ENCODE results near the gene OPTC.
"Not testable (repeated sequence)": the region's sequence is repeated elsewhere in the genome, so short reads cannot be mapped to it uniquely, and the experiment has no call there.

OPTC gene

GRCh38 chr1:203447151-203447550 is 46.8 kb upstream of the OPTC start (continued):
- no peak for TF ChIP-seq TCF4 (CRISPR knock-in tag; IDR thresholded peaks at IDR 0.05; ENCODE audit: borderline replicate concordance)
- TF ChIP-seq ZFP3 (CRISPR knock-in tag; IDR thresholded peaks at IDR 0.05): no peak
- no peak for TF ChIP-seq ZNF70 (CRISPR knock-in tag; IDR thresholded peaks at IDR 0.05)
- no peak for TF ChIP-seq RARB (CRISPR knock-in tag; IDR thresholded peaks at IDR 0.05)
- TF ChIP-seq GLIS3 (CRISPR knock-in tag; IDR thresholded peaks at IDR 0.05): no peak
- no peak for TF ChIP-seq ZFP30 (CRISPR knock-in tag; IDR thresholded peaks at IDR 0.05)
- no peak for TF ChIP-seq ZC3H10 (CRISPR knock-in tag; IDR thresholded peaks at IDR 0.05)
- no peak for TF ChIP-seq OSR1 (CRISPR knock-in tag; IDR thresholded peaks at IDR 0.05)
- no peak for TF ChIP-seq ZNF8 (CRISPR knock-in tag; IDR thresholded peaks at IDR 0.05)

GRCh38 chr1:203447598-203447997 is 46.4 kb upstream of the OPTC start:
- ATAC-seq: not testable (repeated sequence)

GRCh38 chr1:203448521-203449061 is 45.4 kb upstream of the OPTC start:
- TF ChIP-seq ZNF8 (CRISPR knock-in tag; IDR thresholded peaks at IDR 0.05): no peak
- no peak for TF ChIP-seq ISL1 (CRISPR knock-in tag; IDR thresholded peaks at IDR 0.05)
- TF ChIP-seq TCF4 (CRISPR knock-in tag; IDR thresholded peaks at IDR 0.05; ENCODE audit: borderline replicate concordance): no peak
- no peak for TF ChIP-seq CSRNP3 (CRISPR knock-in tag; IDR thresholded peaks at IDR 0.05)
- TF ChIP-seq PATZ1 (CRISPR knock-in tag; IDR thresholded peaks at IDR 0.05; ENCODE audit: borderline replicate concordance): no peak
- no peak for TF ChIP-seq CREB5 (CRISPR knock-in tag; IDR thresholded peaks at IDR 0.05; ENCODE audit: low read depth)
- TF ChIP-seq PPARA (CRISPR knock-in tag; IDR thresholded peaks at IDR 0.05; ENCODE audit: borderline replicate concordance): no peak
- no peak for TF ChIP-seq SNAI2 (CRISPR knock-in tag; IDR thresholded peaks at IDR 0.05)
- TF ChIP-seq ZFP3 (CRISPR knock-in tag; IDR thresholded peaks at IDR 0.05): no peak
- TF ChIP-seq POU6F1 (CRISPR knock-in tag; IDR thresholded peaks at IDR 0.05; ENCODE audit: borderline replicate concordance, low read depth): no peak

GRCh38 chr1:203450001-203450400 is 44.0 kb upstream of the OPTC start:
- TF ChIP-seq CSRNP3 (CRISPR knock-in tag; IDR thresholded peaks at IDR 0.05) (no peak), ZNF8 (CRISPR knock-in tag; IDR thresholded peaks at IDR 0.05) (no peak), TCF4 (CRISPR knock-in tag; IDR thresholded peaks at IDR 0.05; ENCODE audit: borderline replicate concordance) (no peak), ISL1 (CRISPR knock-in tag; IDR thresholded peaks at IDR 0.05) (no peak), POU6F1 (CRISPR knock-in tag; IDR thresholded peaks at IDR 0.05; ENCODE audit: borderline replicate concordance, low read depth) (no peak), GLIS3 (CRISPR knock-in tag; IDR thresholded peaks at IDR 0.05) (no peak), SNAI2 (CRISPR knock-in tag; IDR thresholded peaks at IDR 0.05) (no peak), ZNF565 (CRISPR knock-in tag; conservative IDR thresholded peaks at IDR 0.05; ENCODE audit: low read depth) (no peak), TSHZ2 (CRISPR knock-in tag; IDR thresholded peaks at IDR 0.05) (no peak), PATZ1 (CRISPR knock-in tag; IDR thresholded peaks at IDR 0.05; ENCODE audit: borderline replicate concordance) (no peak), ZC3H10 (CRISPR knock-in tag; IDR thresholded peaks at IDR 0.05) (no peak), ZFP30 (CRISPR knock-in tag; IDR thresholded peaks at IDR 0.05) (no peak), ESRRG (CRISPR knock-in tag; IDR thresholded peaks at IDR 0.05) (no peak)
- no peak for ATAC-seq

More at GRCh38 chr1:203448521-203449061, 45.4 kb upstream of the OPTC start:
- ATAC-seq: no peak

Data from SK-N-SH treated with all-trans-retinoic acid at 6 μM for 48 hours (cell line).